ENCODE measurements around the gene MRI1.

DNA sequence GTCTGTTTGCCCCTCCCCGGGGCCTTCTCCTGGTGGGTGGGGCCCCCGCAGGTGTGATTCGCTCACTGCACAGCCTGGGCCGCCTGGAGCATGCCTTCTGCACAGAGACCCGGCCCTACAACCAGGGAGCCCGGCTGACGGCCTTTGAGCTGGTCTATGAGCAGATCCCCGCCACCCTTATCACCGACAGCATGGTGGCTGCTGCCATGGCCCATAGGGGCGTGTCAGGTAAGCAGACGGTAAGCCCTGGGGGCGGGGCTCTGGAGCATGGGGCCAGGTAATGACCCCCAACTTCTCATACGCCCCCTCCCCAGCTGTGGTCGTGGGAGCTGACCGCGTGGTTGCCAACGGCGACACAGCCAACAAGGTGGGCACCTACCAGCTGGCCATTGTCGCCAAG lies 4.2 kb downstream of the MRI1 start:
- no peak for TF ChIP-seq EZH2 (IDR thresholded peaks at IDR 0.05; ENCODE audit: insufficient read depth, poor library complexity, severe bottlenecking)
- TF ChIP-seq EZH2phosphoT487 (IDR thresholded peaks at IDR 0.05; ENCODE audit: insufficient read depth, low read depth), result no peak

All from GM23248 (cell line).